HEK293T (cell line): ENCODE data around the gene NF1.

ENCODE experiments used
- BHLHE40 ChIP-seq: fragments of 450-650 bp; IDR thresholded peaks from 2 replicates; pipeline ENCODE4 v1.6.1; 2016; ENCODE audit warnings: mild to moderate bottlenecking, moderate library complexity, borderline replicate concordance
- ELF4 ChIP-seq: fragments of 450-650 bp; IDR thresholded peaks from 2 replicates; pipeline ENCODE4 v1.6.1; 2017; ENCODE audit warnings: antibody characterized with exemption
- SP1 ChIP-seq: fragments of 450-650 bp; IDR thresholded peaks from 2 replicates; pipeline ENCODE4 v1.6.1; 2017

DNA sequence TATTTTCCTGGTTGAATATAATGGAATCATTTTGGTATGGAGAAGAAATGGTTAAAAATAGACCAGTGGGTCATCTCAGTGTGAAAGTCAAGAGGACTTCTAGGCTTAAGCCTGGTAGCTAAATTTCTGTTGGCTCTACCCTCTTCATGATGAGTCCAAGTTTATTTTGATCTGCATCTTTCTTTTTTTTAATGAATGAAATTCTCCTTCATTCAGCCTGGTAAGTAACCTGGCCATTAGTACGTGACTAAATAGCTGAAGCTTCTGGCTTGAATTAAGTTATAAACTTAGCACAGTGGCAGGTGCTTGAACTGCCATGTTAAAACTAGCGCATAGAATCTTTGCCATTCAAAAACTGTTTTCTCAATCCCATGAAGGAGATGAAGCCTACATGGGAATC, 28.0 kb downstream of the NF1 start:
- TF ChIP-seq ELF4: no peak
- TF ChIP-seq BHLHE40: no peak
- TF ChIP-seq SP1: no peak
